Liver (tissue), 9 donors: ENCODE measurements around the gene STK33. TPM values are rescaled to one million over a fixed set of nuclear protein-coding genes. Genes with fewer than 3 reads are reported as not detected.

Experiments
- DNase-seq: peaks from one replicate; pipeline ENCODE4 v3.0.0-alpha.2; 2017; ENCODE audit warnings: low spot score
- H3K27ac ChIP-seq, 2 donors: one replicate each; pipeline ENCODE4 v1.7.0; 2013; ENCODE audit warnings: inconsistent platforms in 2 of 2, low read length in 2 of 2, control low read depth in 1 of 2, low read depth in 1 of 2, mild to moderate bottlenecking in 1 of 2
- H3K27me3 ChIP-seq, 4 donors: one replicate each; pipeline versions ENCODE4 v1.6.1 to v1.7.0; 2013; ENCODE audit warnings: low read length in 3 of 4, inconsistent platforms in 1 of 4, mild to moderate bottlenecking in 1 of 4, moderate library complexity in 1 of 4; ENCODE audit not compliant: control insufficient read depth in 4 of 4, insufficient read depth in 4 of 4
- H3K36me3 ChIP-seq, 4 donors: one replicate each; pipeline versions ENCODE4 v1.6.1 to v1.7.0; 2013; ENCODE audit warnings: low read length in 3 of 4, mild to moderate bottlenecking in 3 of 4, low read depth in 1 of 4, moderate library complexity in 1 of 4; ENCODE audit not compliant: control insufficient read depth in 4 of 4, insufficient read depth in 3 of 4
- H3K4me1 ChIP-seq, 4 donors: one replicate each; pipeline versions ENCODE4 v1.6.1 to v1.7.0; 2013; ENCODE audit warnings: low read length in 3 of 4, mild to moderate bottlenecking in 3 of 4, moderate library complexity in 1 of 4; ENCODE audit not compliant: control insufficient read depth in 4 of 4, insufficient read depth in 4 of 4
- H3K4me3 ChIP-seq, 3 donors: one replicate each; pipeline versions ENCODE4 v1.6.1 to v1.7.0; 2013; ENCODE audit warnings: low read length in 3 of 3, control low read depth in 1 of 3, low read depth in 1 of 3, mild to moderate bottlenecking in 1 of 3
- H3K9ac ChIP-seq, 2 donors: one replicate each; pipeline ENCODE4 v1.7.0; 2013; ENCODE audit warnings: low read length in 2 of 2, mild to moderate bottlenecking in 2 of 2, moderate library complexity in 2 of 2, control low read depth in 1 of 2, low read depth in 1 of 2
- H3K9me3 ChIP-seq, 4 donors: one replicate each; pipeline versions ENCODE4 v1.6.1 to v1.7.0; 2013; ENCODE audit warnings: low read length in 3 of 4; ENCODE audit not compliant: control insufficient read depth in 4 of 4
- EGR1 ChIP-seq, 2 donors: IDR thresholded peaks; 2 replicates each; pipeline ENCODE4 v1.6.1; 2016 to 2018; ENCODE audit warnings: antibody characterized with exemption in 2 of 2, low read depth in 2 of 2
- FOXA1 ChIP-seq: IDR thresholded peaks from 2 replicates; pipeline ENCODE4 v1.6.1; 2016; ENCODE audit warnings: antibody characterized with exemption
- FOXA2 ChIP-seq: IDR thresholded peaks from 2 replicates; pipeline ENCODE4 v1.6.1; 2016; ENCODE audit warnings: antibody characterized with exemption
- GABPA ChIP-seq, 2 donors: IDR thresholded peaks in 1 of 2; conservative IDR thresholded peaks in 1 of 2; 2 replicates each; pipeline ENCODE4 v1.6.1; 2016; ENCODE audit warnings: antibody characterized with exemption in 2 of 2, mild to moderate bottlenecking in 1 of 2, moderate library complexity in 1 of 2
- HNF4A ChIP-seq, 2 donors: conservative IDR thresholded peaks; 2 replicates each; pipeline ENCODE4 v1.6.1; 2016; ENCODE audit warnings: antibody characterized with exemption in 2 of 2, mild to moderate bottlenecking in 2 of 2
- HNF4G ChIP-seq: IDR thresholded peaks from 2 replicates; pipeline ENCODE4 v1.6.1; 2016; ENCODE audit warnings: antibody characterized with exemption
- JUND ChIP-seq, 2 donors: IDR thresholded peaks; 2 replicates each; pipeline ENCODE4 v1.6.1; 2016; ENCODE audit warnings: antibody characterized with exemption in 2 of 2
- NR2F2 ChIP-seq: IDR thresholded peaks from 2 replicates; pipeline ENCODE4 v1.6.1; 2016; ENCODE audit warnings: antibody characterized with exemption
- RAD21 ChIP-seq, 2 donors: IDR thresholded peaks; 2 replicates each; pipeline ENCODE4 v1.6.1; 2016; ENCODE audit warnings: antibody characterized with exemption in 2 of 2, mild to moderate bottlenecking in 2 of 2
- RXRA ChIP-seq, 2 donors: IDR thresholded peaks; 2 replicates each; pipeline ENCODE4 v1.6.1; 2017 to 2018; ENCODE audit warnings: antibody characterized with exemption in 2 of 2, mild to moderate bottlenecking in 1 of 2
- SP1 ChIP-seq: IDR thresholded peaks from 2 replicates; pipeline ENCODE4 v1.6.1; 2018; ENCODE audit warnings: antibody characterized with exemption, mild to moderate bottlenecking
- TAF1 ChIP-seq: conservative IDR thresholded peaks from 2 replicates; pipeline ENCODE4 v1.6.1; 2016; ENCODE audit warnings: antibody characterized with exemption, mild to moderate bottlenecking
- WGBS: extraction: QIAGEN DNeasy Blood & Tissue Kit; methylation state at CpG from one replicate; pipeline ENCODE4 v1.1.7; 2013; 5-methylcytosine and 5-hydroxymethylcytosine counted together
- polyA plus RNA-seq, 2 donors: library from polyadenylated mRNA; stranded (reverse) in 1 of 2; unstranded in 1 of 2; fragments of 200-250 nt in 1 of 2; fragments of >200 nt in 1 of 2; fragmentation: Nextera tagmentation in 1 of 2; extraction: Ambion mirVana in 1 of 2; gene quantifications; one replicate each; pipeline versions ENCODE4 v1.2.1 to v1.2.3, GENCODE V29; 2013 to 2015
- total RNA-seq, 2 donors: library from RNA; depleted of rRNA; stranded (reverse); fragments of >200 nt; gene quantifications; one replicate each; pipeline ENCODE4 v1.2.3, GENCODE V29; 2014
- TF ChIP-seq, protein P1 (sequence below): IDR thresholded peaks from 2 replicates; pipeline ENCODE4 v1.6.1; 2016; ENCODE audit warnings: antibody characterized with exemption
- TF ChIP-seq, protein P2 (sequence below): IDR thresholded peaks from 2 replicates; pipeline ENCODE4 v1.6.1; 2016; ENCODE audit warnings: antibody characterized with exemption
- donor health status: healthy.
- donor health status: healthy.
- donor health status: healthy.
- donor health status: healthy.
- donor health status: healthy.

Gene STK33
- total and polyA plus RNA-seq, 4 donors, result 0.09 to 1.1 (median 0.52) TPM

DNA sequence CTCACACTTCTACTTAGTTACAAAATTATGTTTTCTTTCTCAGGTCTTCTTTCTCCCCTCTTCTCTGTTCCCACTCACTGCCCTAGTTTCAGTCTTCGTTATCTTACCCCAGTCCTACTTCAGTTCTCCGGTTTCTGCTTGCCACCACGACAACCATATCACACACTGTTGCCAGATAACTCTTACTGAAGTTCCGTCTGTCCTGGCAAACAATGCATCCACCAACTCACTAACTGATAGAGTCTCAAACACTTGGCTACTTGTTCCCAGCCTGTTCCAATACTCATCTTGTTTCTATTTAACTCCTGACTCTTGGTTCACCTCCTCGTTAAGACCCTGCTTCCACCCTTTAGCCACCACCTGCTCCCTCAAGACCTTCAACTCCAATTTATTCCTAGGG is 164.5 kb downstream of the STK33 start:
- Histone ChIP-seq H3K36me3 (no peaks in the 10 kb centered on the region), H3K9me3 (no peaks in the 10 kb centered on the region), H3K4me3 (no peak overlapping the region), H3K9ac (no peak overlapping the region), H3K27ac (no peak overlapping the region), H3K27me3 (peaks cover 0 to 3% (median 0%) of the 10 kb centered on the region in 4 donors), H3K4me1 (no peaks in the 10 kb centered on the region)
- TF ChIP-seq HNF4G (no peak), RXRA (IDR thresholded peaks at IDR 0.05) (no peak), JUND (IDR thresholded peaks at IDR 0.05) (no peak), FOXA2 (no peak), EGR1 (IDR thresholded peaks at IDR 0.05; ENCODE audit: low read depth in 2 of 2) (no peak)
- 43% methylated on average over 5 of the region's 5 CpGs for WGBS
- no peak for DNase-seq

DNA sequence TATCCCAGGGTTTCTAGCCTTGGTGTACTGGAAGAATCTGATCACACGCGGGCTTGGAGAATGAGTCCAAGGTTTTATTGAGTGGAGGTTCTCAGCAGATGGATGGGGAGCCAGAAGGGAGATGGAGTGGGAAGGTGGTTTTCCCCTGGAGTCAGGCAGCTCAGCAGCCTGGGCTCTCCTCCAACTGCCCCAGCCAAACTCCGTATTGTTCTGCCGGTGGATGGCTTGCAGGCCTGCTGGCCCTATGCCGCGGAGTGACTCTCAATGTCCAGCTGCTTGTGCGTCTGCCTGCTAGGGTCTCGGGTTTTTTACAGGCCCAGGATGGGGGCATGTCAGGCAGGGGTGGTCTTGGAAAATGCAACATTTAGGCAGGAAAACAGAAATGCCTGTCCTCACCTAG is 168.0 kb downstream of the STK33 start:
- Histone ChIP-seq H3K27ac (no peak overlapping the region), H3K27me3 (peaks cover 0 to 3% (median 0%) of the 10 kb centered on the region in 4 donors), H3K9me3 (no peaks in the 10 kb centered on the region), H3K4me3 (no peak overlapping the region), H3K4me1 (no peaks in the 10 kb centered on the region), H3K36me3 (no peaks in the 10 kb centered on the region), H3K9ac (no peak overlapping the region)
- WGBS, result 96% methylated on average over 8 of the region's 8 CpGs
- TF ChIP-seq TAF1 (no peak), JUND (IDR thresholded peaks at IDR 0.05) (no peak), FOXA1 (no peak), NR2F2 (no peak), RXRA (IDR thresholded peaks at IDR 0.05) (no peak), FOXA2 (no peak), EGR1 (IDR thresholded peaks at IDR 0.05; ENCODE audit: low read depth in 2 of 2) (no peak), RAD21 (IDR thresholded peaks at IDR 0.05) (no peak)
- TF ChIP-seq, protein P1, sequence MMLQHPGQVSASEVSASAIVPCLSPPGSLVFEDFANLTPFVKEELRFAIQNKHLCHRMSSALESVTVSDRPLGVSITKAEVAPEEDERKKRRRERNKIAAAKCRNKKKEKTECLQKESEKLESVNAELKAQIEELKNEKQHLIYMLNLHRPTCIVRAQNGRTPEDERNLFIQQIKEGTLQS, result no peak
- DNase-seq, result no peak

DNA sequence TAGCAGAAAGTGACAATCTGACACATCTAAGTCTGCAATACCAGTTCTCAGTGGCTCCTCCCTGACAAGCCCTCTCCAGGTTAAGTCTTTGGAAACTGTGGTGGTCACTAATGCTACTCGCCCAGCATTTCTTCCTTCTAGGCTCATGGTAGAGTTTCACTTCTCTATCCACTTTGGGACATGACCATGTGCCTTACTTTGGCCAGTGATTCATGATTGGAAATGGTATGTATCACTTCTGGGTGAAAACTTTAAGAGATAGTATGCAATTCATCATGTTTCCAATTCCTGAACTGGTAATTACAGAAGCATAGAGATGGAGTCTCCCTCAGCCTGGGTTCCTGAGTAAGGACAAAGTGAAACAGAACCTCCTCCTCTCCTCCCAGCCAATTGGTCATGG is 178.8 kb downstream of the STK33 start:
- no peaks in the 10 kb centered on the region for H3K36me3 ChIP-seq
- TF ChIP-seq GABPA (IDR thresholded peaks at IDR 0.05 in 1 of 2, conservative IDR thresholded peaks at IDR 0.05 in 1 of 2), result no peak
- no peak for TF ChIP-seq SP1
- no peak for TF ChIP-seq TAF1
- TF ChIP-seq, protein P2, sequence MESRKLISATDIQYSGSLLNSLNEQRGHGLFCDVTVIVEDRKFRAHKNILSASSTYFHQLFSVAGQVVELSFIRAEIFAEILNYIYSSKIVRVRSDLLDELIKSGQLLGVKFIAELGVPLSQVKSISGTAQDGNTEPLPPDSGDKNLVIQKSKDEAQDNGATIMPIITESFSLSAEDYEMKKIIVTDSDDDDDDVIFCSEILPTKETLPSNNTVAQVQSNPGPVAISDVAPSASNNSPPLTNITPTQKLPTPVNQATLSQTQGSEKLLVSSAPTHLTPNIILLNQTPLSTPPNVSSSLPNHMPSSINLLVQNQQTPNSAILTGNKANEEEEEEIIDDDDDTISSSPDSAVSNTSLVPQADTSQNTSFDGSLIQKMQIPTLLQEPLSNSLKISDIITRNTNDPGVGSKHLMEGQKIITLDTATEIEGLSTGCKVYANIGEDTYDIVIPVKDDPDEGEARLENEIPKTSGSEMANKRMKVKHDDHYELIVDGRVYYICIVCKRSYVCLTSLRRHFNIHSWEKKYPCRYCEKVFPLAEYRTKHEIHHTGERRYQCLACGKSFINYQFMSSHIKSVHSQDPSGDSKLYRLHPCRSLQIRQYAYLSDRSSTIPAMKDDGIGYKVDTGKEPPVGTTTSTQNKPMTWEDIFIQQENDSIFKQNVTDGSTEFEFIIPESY, result no peak
- TF ChIP-seq, protein P1, result no peak
- TF ChIP-seq JUND (IDR thresholded peaks at IDR 0.05), result no peak
- TF ChIP-seq RAD21 (IDR thresholded peaks at IDR 0.05), result no peak
- no peak for TF ChIP-seq FOXA2
- TF ChIP-seq NR2F2, result no peak
- TF ChIP-seq EGR1 (IDR thresholded peaks at IDR 0.05; ENCODE audit: low read depth in 2 of 2), result no peak
- TF ChIP-seq HNF4A (conservative IDR thresholded peaks at IDR 0.05), result no peak
- TF ChIP-seq RXRA (IDR thresholded peaks at IDR 0.05), result no peak
- TF ChIP-seq HNF4G, result no peak
- H3K9me3 ChIP-seq, result no peaks in the 10 kb centered on the region
- no peak overlapping the region for H3K4me3 ChIP-seq
- peaks cover 0 to 4% (median 0%) of the 10 kb centered on the region in 4 donors for H3K27me3 ChIP-seq
- 52% methylated on average over 1 of the region's 1 CpG for WGBS
- H3K4me1 ChIP-seq, result no peaks in the 10 kb centered on the region
- no peak for DNase-seq
- no peak overlapping the region for H3K27ac ChIP-seq
- H3K9ac ChIP-seq, result no peak overlapping the region
